T47D (cell line): ENCODE results near the gene CCNY.

ENCODE experiments used
- DNase-seq, 2 experiments: peaks; one replicate each; pipeline versions ENCODE4 v3.0.0 to v3.0.0-alpha.2; 2011 to 2012; ENCODE audit warnings: low read depth in 1 of 2, low spot score in 1 of 2
- JUND ChIP-seq: IDR thresholded peaks from 2 replicates; pipeline ENCODE4 v1.6.1; 2012; ENCODE audit warnings: low read depth
- in situ Hi-C: cut with HindIII; loops from 2 replicates; pipeline ENCODE4 v1.10.0; 2016; ENCODE audit warnings: low sequenced_read_pairs, low pct_unique_long_range_greater_than_20kb

CCNY gene

GRCh38 chr10:35568483-35569015, 232.2 kb downstream of the CCNY start:
- in situ Hi-C loops = no loop called here
- no peak for TF ChIP-seq JUND
- DNase-seq = no peak

DNA sequence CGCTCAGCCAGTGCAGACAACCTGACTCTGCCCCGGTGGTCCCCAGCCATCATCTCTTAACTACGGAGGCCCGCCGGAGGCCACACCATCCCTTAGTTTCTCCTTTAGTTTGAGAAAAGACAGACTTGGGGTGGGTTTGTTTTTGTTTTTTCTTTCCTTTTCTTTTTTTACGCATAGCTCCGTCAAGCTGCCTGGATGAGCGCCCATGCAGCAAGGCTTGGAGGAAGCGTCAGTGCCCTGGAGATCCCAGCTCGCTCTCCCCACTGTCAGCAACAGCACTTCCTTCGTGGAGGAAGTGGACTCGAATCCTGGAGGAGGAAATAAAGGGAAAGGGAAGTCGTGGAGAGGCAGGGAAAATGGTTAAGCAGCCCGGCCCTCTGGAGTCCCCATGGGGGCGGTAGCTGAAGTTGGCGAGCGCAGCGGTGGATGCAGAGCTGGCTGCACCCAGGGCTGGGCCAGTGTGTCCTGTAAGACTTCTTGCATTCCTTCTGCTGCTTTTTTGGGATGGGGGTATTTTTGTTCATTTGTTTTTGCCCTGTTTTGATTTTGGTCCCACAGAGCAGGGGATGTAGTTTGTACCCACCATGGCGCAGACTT, 232.9 kb downstream of the CCNY start:
- DNase-seq = no peak
- TF ChIP-seq JUND = no peak
- in situ Hi-C loops = no loop called here

DNA sequence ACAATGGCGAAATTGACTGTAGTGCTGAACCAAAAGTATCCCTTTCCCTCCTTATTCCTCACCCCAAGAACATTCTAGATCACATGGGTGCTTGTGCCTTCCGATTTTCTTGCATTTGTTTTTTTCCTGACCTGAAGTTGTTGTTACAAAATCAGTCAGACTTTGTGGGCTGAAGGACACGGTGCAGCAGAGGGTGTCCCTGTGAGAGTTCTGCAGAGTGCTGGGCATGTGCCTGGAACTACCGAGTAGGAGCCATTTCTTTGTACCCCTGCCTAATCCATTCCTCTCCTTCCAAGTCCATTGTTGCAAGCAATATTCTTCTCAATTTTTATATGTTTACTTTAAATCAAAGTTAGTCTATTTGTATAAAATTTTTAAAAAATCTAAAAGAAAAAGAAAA, 233.5 kb downstream of the CCNY start:
- in situ Hi-C loops = no loop called here

DNA sequence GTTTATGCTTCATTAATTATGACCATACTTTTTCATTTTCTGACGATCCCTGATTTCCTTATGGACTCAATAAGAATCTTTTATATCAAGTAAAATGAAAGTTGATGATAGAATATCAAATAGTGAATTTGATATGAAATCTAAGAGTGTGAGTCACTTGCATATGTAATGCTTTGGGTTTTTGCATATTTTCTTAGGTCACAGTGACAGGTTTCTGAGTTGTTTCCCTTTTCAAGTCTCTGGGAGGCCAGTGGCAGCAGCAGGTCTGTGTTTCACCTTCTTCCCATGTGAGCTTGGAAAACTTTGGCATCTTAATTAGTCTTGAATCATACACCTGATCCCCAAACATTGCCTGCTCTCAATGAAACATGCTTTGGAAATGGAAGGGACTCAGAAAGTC, 234.1 kb downstream of the CCNY start:
- DNase-seq = no peak
- in situ Hi-C loops = no loop called here
- no peak for TF ChIP-seq JUND

More for the DNA sequence above, 233.5 kb downstream of the CCNY start:
- TF ChIP-seq JUND = no peak
- no peak for DNase-seq

DNA sequence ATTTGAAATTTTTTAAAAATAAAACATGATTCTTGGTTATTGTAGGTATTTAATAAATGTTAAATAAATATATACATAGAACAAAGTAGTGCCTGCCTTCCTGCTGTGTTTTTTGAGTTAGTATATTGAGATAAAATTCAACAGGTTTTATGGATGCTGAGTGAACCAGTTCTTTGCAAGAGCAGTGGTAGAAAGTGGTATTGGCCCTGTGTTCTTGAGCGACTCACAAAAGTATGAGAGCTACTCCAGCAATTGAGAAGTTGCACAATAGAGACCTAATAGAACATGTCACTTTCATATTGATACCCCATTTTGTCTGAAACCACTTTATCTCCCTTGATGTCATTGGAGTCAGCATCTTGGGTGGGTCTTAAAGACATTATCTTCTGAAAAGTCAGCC, 236.3 kb downstream of the CCNY start:
- no peak for TF ChIP-seq JUND
- DNase-seq = no peak
- in situ Hi-C loops = no loop called here

GRCh38 chr10:35573796-35574195, 237.5 kb downstream of the CCNY start:
- in situ Hi-C loops = no loop called here
- DNase-seq = no peak
- no peak for TF ChIP-seq JUND

DNA sequence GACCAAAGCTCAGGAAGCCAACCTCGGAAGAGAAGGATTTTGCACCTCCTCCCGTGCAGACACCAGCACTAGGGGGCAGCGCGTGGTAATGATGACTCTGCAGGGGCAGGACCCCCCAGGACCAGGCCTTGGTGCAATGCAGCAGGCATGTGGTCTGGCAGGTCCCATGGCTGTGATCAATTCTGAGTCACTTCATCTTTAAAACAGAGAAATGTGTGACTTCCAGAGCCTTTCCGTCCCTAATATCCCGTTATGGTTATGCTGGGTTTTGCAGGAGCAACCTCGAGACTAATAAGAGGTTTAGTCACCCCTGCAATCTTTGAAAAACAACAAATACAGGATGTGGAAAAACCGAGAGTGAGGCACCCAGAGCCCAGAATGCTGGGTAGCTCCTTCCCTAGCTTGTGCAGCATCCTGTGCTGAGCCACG, 238.6 kb downstream of the CCNY start:
- in situ Hi-C loops = no loop called here
- DNase-seq = no peak

GRCh38 chr10:35575640-35576039, 239.3 kb downstream of the CCNY start:
- in situ Hi-C loops = no loop called here
- TF ChIP-seq JUND = no peak

More for the DNA sequence above, 238.6 kb downstream of the CCNY start:
- no peak for TF ChIP-seq JUND

GRCh38 chr10:35576730-35577129, 240.4 kb downstream of the CCNY start:
- no peak for TF ChIP-seq JUND
- DNase-seq = no peak
- in situ Hi-C loops = no loop called here

More at GRCh38 chr10:35575640-35576039, 239.3 kb downstream of the CCNY start:
- DNase-seq = no peak

GRCh38 chr10:35577926-35578617, 241.8 kb downstream of the CCNY start:
- no peak for TF ChIP-seq JUND
- DNase-seq = no peak
- in situ Hi-C loops = no loop called here

DNA sequence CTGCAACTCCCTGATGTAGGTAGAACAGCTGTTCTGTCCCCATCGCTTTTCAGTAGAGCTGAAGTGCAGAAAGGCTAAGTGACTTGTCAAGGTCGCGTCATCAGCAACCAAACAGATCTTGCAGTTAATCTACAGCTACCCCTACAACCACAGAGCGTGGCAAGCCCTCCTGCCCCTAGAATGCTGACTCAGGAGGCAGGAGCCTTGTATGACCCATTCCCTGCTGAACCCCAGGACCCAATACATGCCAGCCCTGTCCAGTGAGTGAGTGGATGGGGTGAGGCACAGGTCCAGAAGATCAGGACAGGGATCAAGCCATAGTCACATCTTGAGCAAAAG, 242.3 kb downstream of the CCNY start:
- in situ Hi-C loops = no loop called here
- no peak for TF ChIP-seq JUND
- no peak for DNase-seq

DNA sequence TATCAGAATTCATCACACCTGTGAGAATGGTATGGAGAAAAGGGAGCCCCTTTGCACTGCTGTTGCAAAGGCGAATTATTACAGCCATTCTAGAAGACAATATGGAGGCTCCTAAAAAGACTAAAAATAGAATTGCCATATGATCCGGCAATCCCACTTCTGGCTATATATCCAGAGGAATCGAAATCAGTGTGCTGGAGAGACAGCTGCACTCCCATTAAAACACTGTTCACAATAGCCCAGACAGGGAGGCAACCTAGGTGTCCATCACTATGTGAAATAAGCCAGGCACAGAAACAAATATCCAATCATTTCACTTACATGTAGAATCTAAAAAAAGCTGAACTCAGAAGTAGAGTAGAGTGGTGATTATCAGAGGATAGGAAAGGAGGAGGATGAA, 242.8 kb downstream of the CCNY start:
- TF ChIP-seq JUND = no peak
- in situ Hi-C loops = no loop called here
- no peak for DNase-seq

DNA sequence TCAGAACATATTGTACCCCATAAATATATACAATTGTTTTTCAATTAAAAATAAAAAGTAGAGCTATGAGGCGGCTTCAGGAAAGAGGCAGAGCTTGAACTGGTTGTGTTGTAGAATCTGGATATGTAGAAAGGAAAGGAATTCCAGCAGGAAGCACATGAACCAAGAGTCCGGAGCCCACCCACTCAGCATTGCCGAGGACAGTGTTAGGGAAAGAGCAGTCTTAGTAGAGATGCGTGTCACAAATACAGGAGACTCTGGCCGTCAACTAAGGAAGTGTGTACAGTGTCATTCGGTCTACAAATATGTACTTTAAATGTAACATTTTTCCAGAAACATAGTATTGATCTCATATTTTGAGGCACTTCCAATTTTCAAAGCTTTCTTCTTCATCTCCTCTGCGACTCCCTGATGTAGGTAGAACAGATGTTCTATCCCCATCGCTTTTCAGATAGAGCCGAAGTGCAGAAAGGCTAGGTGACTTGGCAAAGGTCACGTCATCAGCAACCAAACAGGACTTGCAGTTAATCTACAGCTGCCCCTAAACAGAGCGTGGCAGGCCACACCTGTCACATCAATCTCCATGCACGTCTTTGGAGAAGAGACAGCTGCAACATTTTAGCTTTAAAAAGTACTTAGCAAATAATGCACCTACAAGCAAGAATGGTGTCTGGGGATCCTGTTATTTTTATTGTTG, 243.6 kb downstream of the CCNY start:
- TF ChIP-seq JUND = no peak
- in situ Hi-C loops = no loop called here
- DNase-seq = no peak
